Central memory CD8-positive, alpha-beta T cell (primary cell): ENCODE data around the gene KDM3B.
"Not testable (repeated sequence)": the region's sequence is repeated elsewhere in the genome, so short reads cannot be mapped to it uniquely, and the experiment has no call there.

ENCODE experiments used
- ATAC-seq: fragments of 150-1000 bp; cut with Tn5 transposase; replicated peaks from 2 replicates; pipeline ENCODE4 v1.10.0; 2022; ENCODE audit warnings: mild to moderate bottlenecking, moderate FRiP score, moderate number of reproducible peaks; ENCODE audit not compliant: poor library complexity, severe bottlenecking; ENCODE audit errors: extremely low read depth
- DNase-seq, 2 donors: peaks; one replicate each; pipeline ENCODE4 v3.0.0; 2021; ENCODE audit warnings: low spot score in 2 of 2
- H3K27ac Mint-ChIP-seq: one replicate; pipeline ENCODE4 v1.8.0; 2022; ENCODE audit warnings: low read depth, mild to moderate bottlenecking, moderate library complexity, mixed read lengths
- H3K27me3 Mint-ChIP-seq: one replicate; pipeline ENCODE4 v1.8.0; 2022; ENCODE audit warnings: mixed read lengths
- H3K36me3 Mint-ChIP-seq: one replicate; pipeline ENCODE4 v1.8.0; 2022; ENCODE audit warnings: mild to moderate bottlenecking, moderate library complexity, mixed read lengths; ENCODE audit not compliant: insufficient read depth
- H3K4me1 Mint-ChIP-seq: one replicate; pipeline ENCODE4 v1.8.0; 2022; ENCODE audit warnings: mixed read lengths
- H3K4me3 Mint-ChIP-seq: one replicate; pipeline ENCODE4 v1.8.0; 2022; ENCODE audit warnings: mild to moderate bottlenecking, moderate library complexity, mixed read lengths
- H3K9me3 Mint-ChIP-seq: one replicate; pipeline ENCODE4 v1.8.0; 2022; ENCODE audit warnings: mixed read lengths

KDM3B gene

DNA sequence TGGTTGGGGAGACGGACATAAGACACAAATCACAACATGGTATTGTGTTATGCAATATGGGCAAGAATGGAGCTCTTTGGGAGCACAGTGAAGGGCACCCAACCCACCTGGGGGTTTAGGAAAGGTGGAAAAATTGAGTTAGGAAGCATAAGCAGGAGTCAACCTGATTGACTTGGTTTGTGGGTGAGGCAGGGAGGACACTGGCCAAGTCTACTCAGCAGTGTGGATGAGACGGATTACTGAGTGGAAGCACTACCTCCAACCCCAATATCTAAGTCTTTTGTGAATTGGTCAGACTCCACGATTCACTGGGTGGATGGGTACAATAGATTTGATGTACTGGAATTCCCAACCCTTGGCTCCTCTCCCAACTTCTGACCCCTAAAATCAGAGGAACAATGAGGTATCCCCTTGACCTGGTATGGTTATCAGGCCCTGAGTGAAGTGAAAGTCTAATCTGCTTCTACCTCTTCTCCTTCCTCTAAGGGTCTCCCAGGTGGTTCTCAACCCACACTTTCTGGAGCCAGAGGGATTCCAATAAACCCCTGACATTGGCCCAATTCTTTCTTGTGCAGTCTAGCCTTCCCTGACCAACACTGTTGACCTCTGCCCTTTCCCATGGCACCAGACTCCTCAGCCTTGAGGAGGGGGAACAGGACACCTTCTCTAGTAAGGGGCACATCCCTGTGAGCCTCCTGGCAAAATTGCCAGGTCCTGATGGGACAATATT lies 118.0 kb downstream of the KDM3B start:
- H3K4me1 Mint-ChIP-seq, result peaks cover 23% of the 10 kb centered on the region
- DNase-seq, result no peak
- H3K4me3 Mint-ChIP-seq, result no peak overlapping the region
- no peaks in the 10 kb centered on the region for H3K9me3 Mint-ChIP-seq
- H3K36me3 Mint-ChIP-seq, result peaks cover 4% of the 10 kb centered on the region
- no peaks in the 10 kb centered on the region for H3K27me3 Mint-ChIP-seq
- ATAC-seq, result no peak
- H3K27ac Mint-ChIP-seq, result no peak overlapping the region

GRCh38 chr5:138471052-138471361 lies 118.5 kb downstream of the KDM3B start:
- ATAC-seq, result no peak
- Mint-ChIP-seq H3K36me3 (peaks cover 1% of the 10 kb centered on the region), H3K27me3 (peaks cover 4% of the 10 kb centered on the region), H3K27ac (no peak overlapping the region), H3K4me1 (peaks cover 23% of the 10 kb centered on the region), H3K9me3 (no peaks in the 10 kb centered on the region), H3K4me3 (no peak overlapping the region)
- DNase-seq, result no peak

DNA sequence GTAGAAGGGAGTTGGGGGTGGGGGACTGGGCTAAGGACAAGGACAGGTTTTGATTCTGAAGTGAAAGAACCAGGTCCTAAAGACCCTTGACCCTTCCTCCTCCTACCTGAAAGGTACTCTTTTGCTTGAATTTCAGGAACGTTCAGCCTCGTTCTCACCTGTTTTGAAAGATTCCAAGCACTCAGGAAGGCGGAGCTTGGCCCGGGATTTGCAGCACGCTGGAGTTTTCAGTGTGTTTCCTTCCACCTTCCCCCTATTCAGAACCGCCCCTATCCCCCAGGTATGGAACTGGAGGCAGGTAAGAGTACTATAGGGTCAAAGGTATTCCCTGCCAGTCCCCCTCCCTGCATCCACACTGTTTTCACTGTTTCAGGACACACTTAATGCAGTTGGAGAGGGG lies 119.9 kb downstream of the KDM3B start:
- no peaks in the 10 kb centered on the region for H3K36me3 Mint-ChIP-seq
- ATAC-seq (no peak), DNase-seq (no peak)
- H3K9me3 Mint-ChIP-seq, result no peaks in the 10 kb centered on the region
- H3K4me1 Mint-ChIP-seq, result peaks cover 12% of the 10 kb centered on the region
- no peak overlapping the region for H3K4me3 Mint-ChIP-seq
- no peak overlapping the region for H3K27ac Mint-ChIP-seq
- H3K27me3 Mint-ChIP-seq, result peaks cover 17% of the 10 kb centered on the region

- H3K27me3 Mint-ChIP-seq, result peaks cover 21% of the 10 kb centered on the region
- H3K4me3 Mint-ChIP-seq, DNase-seq, H3K4me1 Mint-ChIP-seq, ATAC-seq, H3K27ac Mint-ChIP-seq, H3K9me3 Mint-ChIP-seq, H3K36me3 Mint-ChIP-seq: not testable (repeated sequence)
These were observed 120.7 kb downstream of the KDM3B start for GRCh38 chr5:138473151-138473550.

DNA sequence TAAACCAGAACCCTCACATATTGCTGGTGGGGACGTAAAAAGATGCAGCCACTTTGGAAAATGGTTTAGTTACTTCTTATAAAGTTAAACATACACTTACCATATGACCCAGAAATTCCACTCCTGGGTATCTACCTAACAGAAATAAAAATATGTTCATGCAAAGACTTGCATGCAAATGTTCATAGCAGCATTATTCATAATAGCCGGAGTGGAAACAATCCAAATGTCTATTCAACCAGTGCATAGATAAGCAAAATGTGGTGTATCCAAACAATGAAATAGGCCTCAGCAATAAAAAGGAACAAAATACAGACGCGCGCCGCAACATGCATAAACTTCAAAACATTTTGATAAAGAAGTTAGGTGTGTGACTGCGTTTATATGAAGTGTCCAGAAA lies 124.4 kb downstream of the KDM3B start:
- Mint-ChIP-seq H3K27ac (no peak overlapping the region), H3K9me3 (no peaks in the 10 kb centered on the region), H3K4me1 (no peaks in the 10 kb centered on the region), H3K27me3 (peaks cover 21% of the 10 kb centered on the region), H3K4me3 (no peak overlapping the region), H3K36me3 (no peaks in the 10 kb centered on the region)
- ATAC-seq (no peak), DNase-seq (no peak)

DNA sequence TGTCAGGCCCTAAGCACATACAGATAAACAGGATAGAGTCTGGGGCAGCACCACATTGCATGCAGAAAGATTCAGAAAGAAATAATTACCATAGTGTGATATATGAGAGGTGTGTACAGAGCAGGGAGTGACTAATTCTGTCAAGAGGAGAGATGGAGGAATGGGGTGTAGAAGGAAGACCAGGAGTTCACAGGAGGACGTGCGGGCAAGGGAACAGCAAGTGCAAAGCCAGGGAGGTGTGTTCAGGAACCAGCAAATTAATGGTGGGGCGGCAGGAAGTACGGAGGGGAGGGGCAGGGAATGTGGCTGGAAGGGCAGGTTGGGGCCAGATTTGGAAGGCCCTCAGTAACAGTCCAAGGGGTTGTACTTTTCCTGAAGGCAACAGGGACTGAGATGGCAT lies 130.2 kb downstream of the KDM3B start:
- no peak overlapping the region for H3K4me3 Mint-ChIP-seq
- no peak overlapping the region for H3K27ac Mint-ChIP-seq
- no peaks in the 10 kb centered on the region for H3K9me3 Mint-ChIP-seq
- no peaks in the 10 kb centered on the region for H3K36me3 Mint-ChIP-seq
- DNase-seq (no peak), ATAC-seq (no peak)
- peaks cover under 1% of the 10 kb centered on the region for H3K27me3 Mint-ChIP-seq
- no peaks in the 10 kb centered on the region for H3K4me1 Mint-ChIP-seq
